ENCODE data around the gene STAG1.
"Not testable (repeated sequence)": the region's sequence is repeated elsewhere in the genome, so short reads cannot be mapped to it uniquely, and the experiment has no call there.

STAG1 gene

DNA sequence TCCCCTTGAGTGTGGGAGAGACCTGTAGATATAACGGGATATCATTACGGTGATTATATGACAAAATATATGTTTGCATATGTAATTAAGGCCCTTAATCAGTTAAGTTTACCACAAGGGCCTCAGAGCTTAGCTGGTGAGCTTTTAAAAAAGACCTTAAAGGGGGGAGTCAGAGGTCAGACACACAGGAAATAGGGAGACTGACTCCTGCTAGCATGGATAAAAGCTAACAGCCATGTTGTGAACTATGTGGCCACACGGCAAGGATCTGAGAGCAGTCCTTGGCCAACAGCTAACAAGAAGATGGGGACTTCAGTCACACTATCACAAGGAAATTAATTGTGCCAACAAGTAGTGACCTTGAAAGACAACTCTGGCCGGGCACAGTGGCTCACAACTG lies 3.1 kb downstream of the STAG1 start:
- DNase-seq (ENCODE audit: extremely low read depth in 1 of 2, low read depth in 1 of 2): no peak

DNA sequence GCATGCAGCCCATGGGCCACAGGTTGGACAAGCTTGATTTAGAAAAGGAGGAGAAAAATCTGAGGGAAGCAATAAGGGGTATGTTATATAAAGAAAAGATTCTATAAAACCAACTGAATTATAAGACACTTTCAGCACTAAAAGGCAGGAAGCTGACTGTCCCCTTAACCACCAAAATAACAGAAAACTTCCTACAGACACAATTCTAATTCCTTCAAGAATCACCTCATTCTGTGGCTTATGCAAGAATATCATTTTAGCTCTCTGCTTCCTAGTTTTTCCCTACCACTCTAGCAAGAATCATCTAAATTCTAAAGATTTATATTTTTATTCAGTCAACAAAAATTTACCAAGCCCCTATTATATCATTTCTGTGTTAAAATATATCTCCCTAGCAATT lies 6.3 kb downstream of the STAG1 start:
- DNase-seq (ENCODE audit: extremely low read depth in 1 of 2, low read depth in 1 of 2): no peak

DNA sequence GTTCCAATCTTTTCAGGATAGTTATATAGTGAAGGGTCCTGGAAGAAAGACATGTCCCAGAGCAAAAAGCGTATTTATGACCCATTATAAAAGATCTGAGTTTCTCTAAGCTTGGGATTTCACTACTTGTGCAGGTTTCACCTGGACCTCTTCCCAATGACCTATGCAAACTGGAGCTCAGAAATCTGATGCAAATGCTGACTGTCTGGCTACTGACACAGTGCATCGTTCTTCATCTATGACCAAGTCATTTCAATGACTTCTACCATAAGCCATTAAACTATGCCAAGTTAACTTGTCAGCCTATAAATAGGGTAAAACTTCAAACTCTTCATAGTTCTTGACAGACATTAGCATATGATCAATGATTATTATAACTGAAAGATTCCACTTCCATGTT lies 11.1 kb downstream of the STAG1 start:
- DNase-seq (ENCODE audit: extremely low read depth in 1 of 2, low read depth in 1 of 2): no peak

DNA sequence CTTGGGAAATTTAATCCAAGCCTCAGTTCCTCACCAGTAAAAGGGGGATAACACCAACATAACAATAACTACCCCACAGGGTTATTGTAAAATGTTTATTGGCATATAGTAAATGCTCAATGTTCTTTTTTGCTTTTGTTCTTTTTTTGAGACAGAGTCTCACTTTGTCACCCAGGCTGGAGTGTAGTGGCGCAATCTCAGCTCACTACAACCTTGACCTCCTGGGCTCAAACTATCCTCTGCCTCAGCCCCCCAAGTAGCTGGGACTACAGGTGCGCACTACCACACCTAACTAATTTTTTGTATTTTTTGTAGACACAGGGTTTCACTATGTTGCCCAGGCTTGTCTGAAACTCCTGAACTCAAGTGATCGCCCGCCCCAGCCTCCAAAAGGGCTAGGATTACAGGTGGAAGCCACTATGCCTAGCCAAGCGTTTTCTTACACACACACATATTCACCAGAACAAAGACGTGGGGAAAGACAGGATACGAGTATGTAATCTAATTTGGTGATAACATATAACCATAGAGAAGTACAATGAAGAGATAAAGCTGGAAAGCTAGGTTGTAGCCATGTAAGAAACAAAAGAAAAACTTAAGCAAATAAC lies 11.7 kb downstream of the STAG1 start:
- no peak for DNase-seq (ENCODE audit: extremely low read depth in 1 of 2, low read depth in 1 of 2)

DNA sequence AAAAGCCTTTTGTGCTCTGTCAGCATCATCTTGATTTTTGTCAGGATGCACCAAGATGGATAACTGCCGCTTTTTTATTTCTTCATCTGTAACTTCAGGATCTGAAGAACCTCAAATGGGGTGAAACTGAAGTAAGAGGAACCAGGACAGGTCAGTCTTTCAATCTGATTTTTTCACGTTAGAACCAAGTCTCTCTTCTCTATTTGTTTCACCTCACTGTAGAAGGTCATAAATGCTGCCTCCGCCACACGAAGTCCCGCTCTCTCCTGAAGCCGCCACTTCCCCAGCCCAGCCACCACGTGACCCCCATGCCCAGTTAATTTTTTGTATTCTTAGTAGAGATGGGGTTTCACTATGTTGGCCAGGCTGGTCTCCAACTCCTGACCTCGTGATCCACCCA lies 15.2 kb downstream of the STAG1 start:
- DNase-seq (ENCODE audit: extremely low read depth in 1 of 2, low read depth in 1 of 2): not testable (repeated sequence)

DNA sequence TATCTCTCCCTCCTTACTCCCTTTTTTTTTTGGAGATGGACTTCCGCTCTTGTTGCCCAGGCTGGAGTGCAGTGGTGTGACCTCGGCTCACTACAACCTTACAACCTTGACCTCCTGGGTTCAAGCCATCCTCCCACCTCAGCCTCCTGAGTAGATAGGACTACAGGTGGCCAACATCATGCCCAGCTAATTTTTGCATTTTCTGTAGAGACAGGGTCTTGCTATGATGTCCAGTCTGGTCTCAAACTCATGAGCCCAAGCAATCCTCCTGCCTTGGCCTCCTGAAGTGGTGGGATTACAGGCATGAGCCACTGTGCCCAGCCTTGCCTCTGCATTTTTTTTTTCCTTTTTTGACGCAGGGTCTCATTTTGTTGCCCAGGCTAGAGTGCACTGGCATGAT lies 17.1 kb downstream of the STAG1 start:
- no peak for DNase-seq (ENCODE audit: extremely low read depth in 1 of 2, low read depth in 1 of 2)

DNA sequence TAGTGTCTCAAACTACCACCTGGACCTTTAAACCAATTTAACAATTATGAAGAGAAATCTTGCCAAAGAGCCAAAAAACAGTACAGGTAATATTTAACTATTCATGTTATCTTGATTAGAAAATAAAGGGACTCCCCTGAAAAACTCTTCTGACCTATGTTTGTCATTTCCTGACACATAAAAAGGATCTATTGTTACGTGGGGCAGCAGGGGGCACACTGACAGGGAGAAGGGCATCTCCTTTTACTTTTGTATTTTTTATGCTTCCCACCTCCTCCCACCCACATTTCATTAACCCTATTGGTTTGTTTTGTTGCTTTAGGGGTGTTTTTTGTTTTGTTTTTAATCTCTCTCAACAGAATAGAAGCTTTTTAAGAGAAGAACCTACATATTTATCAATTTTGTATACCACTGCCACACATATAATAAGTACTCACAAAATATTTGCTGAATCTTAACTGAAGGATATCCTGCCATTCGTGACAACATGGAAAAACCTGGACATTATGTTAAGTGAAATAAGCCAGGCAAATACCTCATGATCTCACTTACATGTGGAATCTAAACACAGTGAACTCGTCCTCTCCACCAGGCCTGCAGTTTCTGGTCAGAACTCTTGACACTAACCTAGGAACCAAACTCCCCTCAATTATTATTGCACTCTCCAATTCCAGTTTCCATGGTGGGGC lies 17.7 kb downstream of the STAG1 start:
- DNase-seq (ENCODE audit: extremely low read depth in 1 of 2, low read depth in 1 of 2): no peak

DNA sequence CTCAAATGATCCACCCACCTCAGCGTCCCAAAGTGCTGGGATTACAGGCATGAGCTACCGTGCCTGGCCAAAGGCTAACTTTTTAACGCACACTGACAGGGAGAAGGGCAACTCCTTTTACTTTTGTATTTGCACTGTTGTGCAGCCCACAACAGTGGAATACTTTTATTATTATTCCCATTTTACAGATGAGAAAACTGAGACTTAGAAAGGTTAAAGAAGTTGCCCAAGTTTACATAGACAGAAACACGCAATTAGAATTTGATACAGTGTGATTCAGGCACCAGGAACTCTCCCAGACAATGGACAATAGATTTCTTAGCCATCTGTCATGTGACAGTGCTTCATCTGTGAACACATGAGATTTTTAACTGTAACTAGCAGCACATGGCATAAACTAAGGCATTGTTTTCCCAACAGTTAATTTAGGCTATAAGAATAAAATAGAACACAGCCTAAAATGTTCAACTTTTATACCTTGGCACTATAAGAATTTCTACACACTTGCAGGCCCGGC lies 18.8 kb downstream of the STAG1 start:
- DNase-seq (ENCODE audit: extremely low read depth in 1 of 2, low read depth in 1 of 2): no peak

DNA sequence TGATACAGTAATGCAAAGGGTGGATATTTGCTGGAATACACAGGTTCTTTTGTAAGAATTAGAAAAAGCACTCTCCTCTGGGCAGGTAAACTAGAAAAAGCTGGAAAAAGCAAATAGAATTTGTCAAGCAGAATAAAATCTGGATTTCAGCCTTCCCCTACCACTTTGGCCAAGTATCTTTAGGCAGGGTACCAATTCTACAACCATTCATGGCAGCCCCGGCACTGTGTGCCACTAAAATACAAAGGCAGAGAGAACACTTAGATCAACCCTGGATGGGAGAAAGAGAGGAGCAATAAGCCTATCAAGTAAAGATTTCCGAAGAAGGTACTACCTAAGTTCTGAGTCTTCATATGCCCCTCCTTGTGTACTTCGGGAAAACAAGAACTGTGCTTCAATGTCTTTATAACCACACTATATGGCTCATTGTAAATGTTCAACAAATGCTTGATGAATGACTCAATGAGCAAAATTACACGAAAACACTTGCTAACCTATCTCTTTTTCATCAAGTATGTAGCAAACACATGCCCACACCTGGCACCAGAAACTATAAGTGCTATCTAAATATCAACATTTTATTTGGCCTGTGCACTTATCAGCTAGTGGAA lies 20.8 kb downstream of the STAG1 start:
- DNase-seq (ENCODE audit: extremely low read depth in 1 of 2, low read depth in 1 of 2): no peak

DNA sequence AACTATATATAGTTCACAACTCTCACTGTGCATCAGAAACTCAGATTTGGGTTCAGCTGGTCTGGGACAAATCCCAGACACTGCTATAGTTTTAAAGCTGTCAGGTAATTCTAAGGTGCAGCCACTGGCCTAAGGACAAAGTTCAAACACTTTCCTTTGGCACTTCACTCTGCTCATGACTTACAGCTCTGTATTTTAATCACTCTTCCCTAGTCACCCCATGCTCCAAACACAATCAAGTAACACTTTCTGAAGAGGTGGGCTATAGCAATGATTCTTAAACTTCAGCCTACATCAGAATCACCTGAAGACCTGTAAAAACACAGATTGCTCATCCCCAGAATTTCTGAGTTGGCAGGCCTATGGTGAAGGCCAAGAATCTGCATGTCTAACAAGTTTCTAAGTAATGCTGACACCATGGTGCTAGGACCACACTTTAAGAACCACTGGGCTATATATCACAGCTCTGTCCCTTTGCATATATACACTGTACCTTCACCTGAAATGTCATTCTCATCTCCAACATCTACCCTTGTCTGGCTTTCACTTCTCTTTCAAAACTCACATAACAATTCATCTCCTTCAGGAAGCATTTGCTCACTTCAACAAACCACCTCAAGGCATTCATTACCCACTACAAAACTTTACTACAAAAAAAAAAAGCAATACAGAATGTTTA lies 21.4 kb downstream of the STAG1 start:
- no peak for DNase-seq (ENCODE audit: extremely low read depth in 1 of 2, low read depth in 1 of 2)

DNA sequence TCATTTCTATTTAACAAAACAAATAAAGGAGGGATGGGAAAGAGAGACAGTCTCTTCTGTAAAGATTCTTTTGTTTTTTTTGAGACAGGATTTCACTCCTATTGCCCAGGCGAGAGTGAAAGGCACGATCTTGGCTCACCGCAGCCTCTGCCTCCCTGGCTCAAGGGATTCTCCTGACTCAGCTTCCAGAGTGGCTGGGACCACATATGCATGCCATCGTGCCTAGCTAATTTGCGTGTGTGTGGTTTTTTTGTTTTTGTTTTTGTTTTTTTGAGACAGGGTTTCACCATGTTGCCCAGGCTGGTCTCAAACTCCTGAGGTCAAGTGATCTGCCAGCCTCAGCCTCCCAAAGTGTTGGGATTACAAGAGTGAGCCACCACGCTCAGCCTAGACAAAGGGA lies 23.3 kb downstream of the STAG1 start:
- no peak for DNase-seq (ENCODE audit: extremely low read depth in 1 of 2, low read depth in 1 of 2)

DNA sequence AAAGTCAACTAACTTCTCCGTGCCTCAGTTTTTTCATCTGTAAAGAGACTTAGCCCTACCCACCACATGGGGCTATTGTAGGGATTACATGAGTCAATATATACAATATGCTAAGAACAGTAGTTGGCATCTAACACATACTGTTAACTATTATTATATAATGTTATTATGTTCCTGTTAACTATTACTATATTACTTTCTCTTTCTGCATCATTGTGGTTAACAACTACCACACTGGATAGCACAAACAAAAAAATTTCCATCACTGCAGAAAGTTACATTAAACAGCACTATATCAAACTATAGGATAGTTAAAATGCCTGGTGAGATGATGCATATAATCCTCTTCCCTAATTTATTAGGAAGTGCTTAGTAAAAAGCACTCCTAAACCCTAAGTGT lies 23.7 kb downstream of the STAG1 start:
- DNase-seq (ENCODE audit: extremely low read depth in 1 of 2, low read depth in 1 of 2): no peak

DNA sequence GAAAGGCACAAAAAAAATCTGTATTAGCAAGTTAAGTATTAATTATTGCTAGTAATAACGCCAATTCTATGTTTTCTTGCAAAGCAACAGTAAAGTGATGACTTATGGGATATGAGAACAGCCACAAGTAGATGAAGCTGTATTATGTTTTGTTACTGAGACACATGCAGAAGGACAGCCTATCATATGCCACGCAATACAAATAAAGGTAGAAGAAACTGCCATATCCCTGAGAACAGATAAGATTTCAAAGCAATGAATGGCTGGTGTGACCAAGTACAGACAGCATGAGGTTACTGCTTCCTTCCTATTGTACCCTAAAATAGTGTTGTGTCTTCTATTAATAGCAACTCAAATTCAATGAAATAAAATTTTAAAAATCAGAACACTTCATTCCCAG lies 26.7 kb downstream of the STAG1 start:
- DNase-seq (ENCODE audit: extremely low read depth in 1 of 2, low read depth in 1 of 2): no peak

DNA sequence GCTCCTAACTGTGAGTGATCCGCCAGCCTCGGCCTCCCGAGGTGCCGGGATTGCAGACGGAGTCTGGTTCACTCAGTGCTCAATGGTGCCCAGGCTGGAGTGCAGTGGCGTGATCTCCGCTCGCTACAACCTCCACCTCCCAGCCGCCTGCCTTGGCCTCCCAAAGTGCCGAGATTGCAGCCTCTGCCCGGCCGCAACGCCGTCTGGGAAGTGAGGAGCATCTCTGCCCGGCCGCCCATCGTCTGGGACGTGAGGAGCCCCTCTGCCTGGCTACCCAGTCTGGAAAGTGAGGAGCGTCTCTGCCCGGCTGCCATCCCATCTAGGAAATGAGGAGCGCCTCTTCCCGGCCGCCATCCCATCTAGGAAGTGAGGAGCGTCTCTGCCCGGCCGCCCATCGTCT lies 29.3 kb downstream of the STAG1 start:
- not testable (repeated sequence) for DNase-seq (ENCODE audit: extremely low read depth in 1 of 2, low read depth in 1 of 2)

DNA sequence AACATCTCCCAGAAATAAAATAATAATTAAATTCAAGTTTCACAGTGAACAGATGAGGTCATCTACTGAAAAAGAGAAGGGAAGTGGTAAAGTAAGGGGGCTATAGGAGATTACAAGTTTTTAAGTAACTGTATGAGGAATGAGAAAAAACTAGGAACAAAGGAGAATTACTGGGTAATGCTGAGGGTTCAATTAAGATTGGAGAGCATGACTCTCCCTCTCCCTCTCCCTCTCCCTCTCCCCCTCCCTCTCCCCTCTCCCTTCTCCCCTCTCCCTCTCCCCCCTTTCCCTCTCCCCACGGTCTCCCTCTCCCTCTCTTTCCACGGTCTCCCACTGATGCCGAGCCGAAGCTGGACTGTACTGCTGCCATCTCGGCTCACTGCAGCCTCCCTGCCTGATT lies 29.8 kb downstream of the STAG1 start:
- DNase-seq (ENCODE audit: extremely low read depth in 1 of 2, low read depth in 1 of 2): not testable (repeated sequence)

DNA sequence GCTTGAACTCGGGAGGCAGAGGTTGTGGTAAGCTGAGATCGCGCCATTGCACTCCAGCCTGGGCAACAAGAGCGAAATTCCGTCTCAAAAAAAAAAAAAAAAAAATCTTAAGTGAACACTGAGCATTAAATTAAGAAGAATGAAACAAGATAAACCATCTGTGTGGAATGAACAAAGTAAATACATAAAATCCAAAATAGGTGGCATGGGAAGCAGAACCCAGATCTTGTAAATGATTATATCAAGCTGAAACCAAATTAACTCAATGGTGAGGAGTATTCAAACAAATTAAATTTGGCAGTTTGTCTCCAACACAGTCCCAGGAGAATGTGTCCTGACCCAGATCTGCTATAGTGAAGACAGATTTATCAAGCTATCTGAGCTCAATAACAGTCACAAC lies 32.1 kb downstream of the STAG1 start:
- no peak for DNase-seq (ENCODE audit: extremely low read depth in 1 of 2, low read depth in 1 of 2)

DNA sequence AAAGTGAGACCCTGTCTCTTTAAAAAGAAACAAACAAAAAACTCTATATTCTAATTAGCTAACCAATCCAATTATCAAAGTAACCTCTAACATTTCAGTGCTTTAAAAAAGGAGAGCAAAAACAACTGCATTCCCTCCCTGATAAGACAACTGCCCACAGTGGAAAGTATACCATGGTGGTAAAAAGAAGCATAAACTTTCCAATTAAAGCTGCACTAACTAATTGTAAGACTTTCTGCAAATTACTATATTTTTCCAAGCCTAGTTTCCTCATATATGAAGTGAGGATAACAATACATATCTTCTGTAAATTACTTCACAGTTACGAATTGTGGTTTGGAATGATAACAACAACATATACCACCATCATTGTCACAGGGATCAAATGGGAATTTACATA lies 35.5 kb downstream of the STAG1 start:
- no peak for DNase-seq (ENCODE audit: extremely low read depth in 1 of 2, low read depth in 1 of 2)

DNA sequence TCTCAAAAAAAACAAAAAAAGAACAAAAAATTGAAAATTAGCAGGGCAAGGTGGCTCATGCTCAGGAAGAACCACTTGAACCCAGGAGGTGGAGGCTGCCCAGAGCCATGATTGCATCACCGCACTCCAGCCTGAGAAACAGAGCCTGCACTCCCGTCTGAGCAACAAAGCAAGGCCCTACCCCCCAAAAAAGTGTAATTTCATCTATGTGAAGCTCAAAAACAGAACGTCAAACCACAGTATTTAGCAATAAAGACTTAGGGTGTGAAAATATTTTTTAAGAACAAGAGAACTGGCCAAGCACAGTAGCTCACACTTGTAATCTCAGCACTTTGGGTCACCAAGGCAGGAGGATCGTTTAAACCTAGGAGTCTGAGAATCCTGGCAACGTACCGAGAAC lies 38.2 kb downstream of the STAG1 start:
- DNase-seq (ENCODE audit: extremely low read depth in 1 of 2, low read depth in 1 of 2): no peak

DNA sequence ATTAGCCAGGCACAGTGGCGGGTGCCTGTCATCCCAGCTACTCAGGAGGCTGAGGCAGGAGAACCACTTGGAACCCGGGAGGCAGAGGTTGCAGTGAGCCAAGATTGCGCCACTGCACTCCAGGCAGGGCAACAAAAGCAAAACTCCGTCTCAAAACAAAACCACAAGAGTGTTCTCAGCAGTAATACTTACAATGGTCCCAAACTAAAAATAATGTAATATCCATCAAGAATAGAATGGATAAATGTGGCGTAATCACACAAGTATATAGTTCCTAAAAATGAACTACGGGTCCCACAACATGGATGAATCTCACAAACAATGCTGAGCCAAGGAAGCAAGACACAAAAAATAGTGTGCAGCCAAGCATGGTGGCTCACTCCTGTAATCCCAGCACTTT lies 39.2 kb downstream of the STAG1 start:
- no peak for DNase-seq (ENCODE audit: extremely low read depth in 1 of 2, low read depth in 1 of 2)

DNA sequence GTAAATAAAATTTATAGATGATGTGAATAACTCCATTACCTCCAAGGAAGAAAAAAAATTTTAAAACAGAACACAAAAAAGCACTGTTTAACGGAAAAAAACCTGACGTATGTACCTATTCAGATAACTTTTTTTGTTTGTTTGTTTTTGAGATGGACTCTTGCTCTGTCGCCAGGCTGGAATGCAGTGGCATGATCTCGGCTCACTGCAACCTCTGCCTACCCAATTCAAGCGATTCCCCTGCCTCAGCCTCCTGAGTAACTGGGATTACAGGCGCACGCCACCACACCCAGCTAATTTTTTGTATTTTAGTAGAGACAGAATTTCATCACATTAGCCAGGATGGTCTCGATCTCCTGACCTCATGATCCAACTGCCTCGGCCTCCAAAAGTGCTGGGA lies 40.3 kb downstream of the STAG1 start:
- not testable (repeated sequence) for DNase-seq (ENCODE audit: extremely low read depth in 1 of 2, low read depth in 1 of 2)

DNA sequence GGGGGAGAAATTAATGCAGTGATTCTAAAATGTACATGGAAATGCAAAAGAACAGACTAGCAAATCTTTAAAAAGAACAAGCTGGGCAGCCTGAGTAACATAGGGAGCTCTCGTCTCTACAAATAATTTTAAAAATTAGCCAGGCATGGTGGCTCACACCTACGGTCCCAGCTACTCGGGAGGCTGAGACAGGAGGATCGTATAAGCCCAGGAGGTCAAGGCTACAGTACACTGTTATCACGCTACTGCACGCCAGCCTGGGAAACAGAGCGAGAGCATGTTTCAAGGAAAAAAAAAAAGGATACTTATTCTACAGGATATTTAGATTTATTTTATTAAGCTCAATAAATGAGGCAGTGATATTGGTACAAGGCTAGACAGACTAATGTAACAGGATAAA lies 40.9 kb downstream of the STAG1 start:
- no peak for DNase-seq (ENCODE audit: extremely low read depth in 1 of 2, low read depth in 1 of 2)

DNA sequence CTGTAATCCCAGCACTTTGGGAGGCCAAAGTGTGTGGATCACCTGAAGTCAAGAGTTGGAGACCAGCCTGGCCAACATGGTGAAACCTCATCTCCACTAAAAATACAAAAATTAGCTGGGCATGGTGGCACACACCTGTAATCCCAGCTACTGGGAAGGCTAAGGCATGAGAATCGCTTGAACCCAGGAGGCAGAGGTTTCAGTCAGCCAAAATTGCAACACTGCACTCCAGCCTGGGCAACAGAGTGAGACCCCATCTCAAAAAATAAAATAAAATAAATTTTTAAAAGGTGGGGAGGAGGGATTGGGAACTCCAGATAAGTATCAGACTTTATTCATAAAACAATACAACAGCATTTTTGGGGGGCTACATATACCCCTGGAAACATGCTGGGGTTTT lies 42.4 kb downstream of the STAG1 start:
- not testable (repeated sequence) for DNase-seq (ENCODE audit: extremely low read depth in 1 of 2, low read depth in 1 of 2)

Measured in stimulated activated CD8-positive, alpha-beta memory T cell treated with anti-CD3 and anti-CD28 coated beads, Interleukin-7, amount 100 ng/mL, for 48 hours (primary cell).